GM12892 (cell line): ENCODE data around the gene GSS.

Source experiments
- POLR2A ChIP-seq: IDR thresholded peaks from 2 replicates; pipeline ENCODE4 v1.6.1; 2011; ENCODE audit warnings: low read depth, low read length, control low read depth
- POLR2AphosphoS5 ChIP-seq: IDR thresholded peaks from 2 replicates; pipeline ENCODE4 v1.6.1; 2011; ENCODE audit warnings: low read depth, low read length, control low read depth

DNA sequence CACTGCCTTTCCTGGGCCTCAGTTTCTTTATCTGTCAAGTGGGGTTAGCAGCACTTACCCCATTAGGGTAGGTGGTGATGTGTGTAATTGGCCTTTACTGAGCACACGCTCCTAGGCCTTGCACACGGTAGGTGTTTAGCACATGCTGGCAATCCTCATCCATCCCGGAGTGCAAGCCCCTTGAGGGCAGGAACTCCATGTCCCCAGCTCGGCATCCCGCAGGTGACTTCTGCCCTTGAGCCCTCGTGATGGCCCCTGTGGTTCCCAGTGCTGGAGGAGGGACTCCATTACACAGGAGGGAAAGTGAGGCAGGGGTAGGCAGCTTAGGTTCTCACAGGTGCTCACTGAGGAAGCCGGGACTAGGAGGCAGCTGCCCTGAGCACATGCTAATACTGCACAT, 40.1 kb upstream of the GSS start:
- TF ChIP-seq POLR2A (no peak), POLR2AphosphoS5 (no peak)
